ENCODE data around the gene SUSD1.
"Not testable (repeated sequence)": the region's sequence is repeated elsewhere in the genome, so short reads cannot be mapped to it uniquely, and the experiment has no call there.

SUSD1 gene

DNA sequence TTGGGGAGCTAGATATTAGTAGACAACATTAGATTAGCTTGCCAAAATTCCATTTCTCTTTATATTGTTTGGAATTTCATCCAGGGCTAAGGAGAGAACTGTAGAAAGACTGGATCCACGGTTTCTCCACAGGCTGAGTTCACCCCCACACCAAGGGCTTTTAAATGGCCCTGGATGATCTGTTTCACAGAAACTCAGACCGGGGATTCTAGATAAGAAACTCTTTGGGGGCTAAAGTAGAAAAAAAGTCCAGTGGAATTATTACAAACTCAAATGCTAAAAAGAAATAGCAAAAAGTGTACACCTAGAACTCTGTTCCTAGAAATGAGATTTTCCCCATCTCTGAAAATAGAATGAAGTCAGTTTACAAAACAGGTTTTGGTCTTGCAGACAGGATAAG is 80.9 kb downstream of the SUSD1 start:
- no peak for DNase-seq

DNA sequence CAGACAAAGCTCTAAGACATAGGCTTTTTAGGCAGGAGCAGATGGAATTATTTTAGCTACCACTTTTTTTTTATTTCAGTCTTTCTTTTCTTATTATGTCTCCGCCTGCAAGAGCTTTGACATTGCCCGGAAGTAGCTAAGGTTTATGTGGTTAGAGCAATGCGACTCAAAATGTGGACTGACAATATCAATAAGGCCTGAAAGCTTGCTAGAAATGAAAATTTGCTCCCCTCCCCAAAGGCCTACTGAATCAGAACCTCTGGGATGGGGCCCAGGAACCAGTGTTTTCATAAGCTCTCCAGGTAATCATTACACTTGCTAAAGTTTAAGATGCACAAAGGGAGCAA is 81.3 kb downstream of the SUSD1 start:
- DNase-seq: no peak

DNA sequence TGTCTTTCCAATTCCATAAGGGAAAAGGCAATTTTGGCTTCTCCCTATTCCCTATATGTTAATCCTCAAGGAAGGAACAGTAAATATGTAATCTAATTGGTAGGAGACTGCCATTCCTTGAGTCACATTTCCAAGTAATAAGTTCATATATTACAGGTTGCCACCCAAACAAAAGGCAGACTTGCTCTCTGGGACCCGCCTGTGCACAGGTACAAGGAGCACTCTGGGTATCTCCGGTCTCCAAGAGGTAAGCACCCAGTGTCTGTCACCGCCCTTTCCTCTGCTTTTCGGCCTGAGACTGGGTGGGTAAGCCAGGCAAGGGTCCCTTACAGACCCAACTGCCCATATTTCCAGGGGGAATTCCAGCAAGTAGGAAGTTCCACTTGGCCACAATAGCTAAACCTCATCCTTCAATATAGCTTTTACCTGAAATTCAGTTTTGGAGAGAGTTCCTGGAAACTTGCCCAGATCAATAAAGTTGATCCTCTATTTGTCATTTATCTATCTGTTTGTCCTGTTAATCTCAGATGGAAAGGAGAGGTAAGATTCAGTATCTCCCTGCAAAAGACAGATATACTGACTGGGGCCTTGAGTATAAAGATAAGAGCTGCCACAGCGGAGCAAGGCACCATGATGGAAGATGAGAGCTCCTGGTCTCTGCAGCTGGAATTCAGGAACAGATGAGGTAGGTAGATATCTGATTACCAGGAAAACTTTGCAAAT is 81.8 kb downstream of the SUSD1 start:
- no peak for DNase-seq

DNA sequence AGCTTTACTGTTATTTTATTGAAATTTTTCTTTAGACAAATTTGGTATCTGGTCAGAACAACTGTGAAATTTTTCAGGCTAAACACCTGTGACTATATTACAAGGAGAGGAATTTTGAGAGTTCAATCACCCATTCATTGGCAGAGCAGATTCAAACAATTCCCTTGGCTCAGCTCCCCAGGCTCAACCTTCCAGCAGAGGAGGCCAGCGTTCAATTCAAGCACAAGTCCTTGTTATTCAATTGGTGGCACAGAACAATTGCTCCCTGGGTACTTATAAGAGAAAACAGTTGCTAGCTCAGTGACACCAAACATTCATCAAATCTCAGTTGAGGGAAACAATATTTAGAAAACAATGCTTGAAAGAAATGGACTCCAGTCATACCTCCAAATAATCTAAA is 83.3 kb downstream of the SUSD1 start:
- no peak for DNase-seq

DNA sequence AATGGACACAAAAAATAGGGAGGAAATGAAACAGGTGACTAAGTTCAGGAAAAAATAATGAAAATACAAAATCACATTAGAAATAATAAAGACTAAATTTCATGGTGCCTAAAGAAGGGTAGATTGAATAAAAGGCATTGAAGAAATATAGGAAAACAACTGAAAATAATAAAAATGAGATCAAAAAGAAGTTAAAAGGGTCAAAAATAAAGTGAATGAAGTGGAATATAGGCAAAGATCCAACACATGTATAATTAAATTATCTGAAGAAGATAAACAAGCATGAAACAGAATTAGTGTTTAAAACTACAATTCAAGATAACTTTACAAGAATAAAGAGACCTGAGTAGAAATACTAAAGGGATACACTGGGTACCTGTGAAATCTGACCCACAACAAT is 87.6 kb downstream of the SUSD1 start:
- DNase-seq: no peak

DNA sequence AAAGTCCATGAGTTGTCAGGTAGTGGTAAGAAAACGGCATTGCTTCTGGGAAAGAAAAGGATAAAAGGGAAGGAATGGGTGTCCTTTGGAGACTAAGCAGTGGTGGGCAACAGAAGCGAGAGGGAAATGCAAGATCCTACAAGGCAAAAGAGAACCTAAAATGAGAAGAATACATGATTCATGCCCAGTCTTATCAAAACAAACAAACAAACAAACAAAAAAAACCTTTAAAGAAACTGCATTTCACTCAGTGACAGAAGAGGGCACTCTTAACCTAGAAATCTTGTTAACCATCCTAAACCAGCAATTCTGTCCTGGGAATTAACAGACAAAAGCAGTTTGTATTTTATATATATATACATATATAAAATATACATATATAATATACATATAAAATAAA is 88.5 kb downstream of the SUSD1 start:
- peak; percentile 16 for DNase-seq

DNA sequence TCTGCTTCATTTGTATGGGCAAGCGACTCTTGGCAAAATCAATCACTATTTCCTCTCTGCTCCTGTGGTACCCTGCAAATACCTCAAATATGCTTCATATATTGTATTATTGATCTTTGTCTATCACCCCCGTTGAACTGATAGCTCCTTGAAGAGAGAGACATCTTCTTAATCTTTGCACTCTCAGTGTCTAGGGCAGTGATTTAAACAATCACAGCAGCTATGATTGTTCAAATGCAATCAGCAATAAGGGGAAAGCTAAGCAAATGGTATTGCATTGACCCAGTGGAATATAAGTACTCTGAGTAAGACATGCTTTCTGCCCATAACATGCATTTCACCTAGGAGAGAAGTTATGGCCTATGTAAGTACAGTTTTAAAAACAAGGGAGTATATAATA is 90.2 kb downstream of the SUSD1 start:
- no peak for DNase-seq

DNA sequence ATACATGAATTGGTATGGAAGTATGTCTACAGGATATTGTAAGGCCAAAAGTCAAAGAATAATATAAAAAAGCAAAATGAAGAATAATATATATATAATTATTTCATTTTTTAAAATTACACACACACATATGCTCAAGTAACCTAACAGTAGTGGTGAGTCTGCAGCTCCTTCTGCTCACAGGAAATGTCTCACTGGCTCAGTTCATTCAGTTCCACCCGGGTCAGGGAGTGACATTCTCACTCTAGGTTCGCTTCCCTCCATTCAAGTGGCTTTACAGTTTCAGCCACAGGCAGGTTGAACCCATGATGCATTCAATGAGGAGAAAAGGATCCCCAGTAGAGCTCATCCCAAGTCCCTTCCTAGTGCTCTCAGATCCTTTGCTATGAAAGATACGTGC is 90.8 kb downstream of the SUSD1 start:
- no peak for DNase-seq

DNA sequence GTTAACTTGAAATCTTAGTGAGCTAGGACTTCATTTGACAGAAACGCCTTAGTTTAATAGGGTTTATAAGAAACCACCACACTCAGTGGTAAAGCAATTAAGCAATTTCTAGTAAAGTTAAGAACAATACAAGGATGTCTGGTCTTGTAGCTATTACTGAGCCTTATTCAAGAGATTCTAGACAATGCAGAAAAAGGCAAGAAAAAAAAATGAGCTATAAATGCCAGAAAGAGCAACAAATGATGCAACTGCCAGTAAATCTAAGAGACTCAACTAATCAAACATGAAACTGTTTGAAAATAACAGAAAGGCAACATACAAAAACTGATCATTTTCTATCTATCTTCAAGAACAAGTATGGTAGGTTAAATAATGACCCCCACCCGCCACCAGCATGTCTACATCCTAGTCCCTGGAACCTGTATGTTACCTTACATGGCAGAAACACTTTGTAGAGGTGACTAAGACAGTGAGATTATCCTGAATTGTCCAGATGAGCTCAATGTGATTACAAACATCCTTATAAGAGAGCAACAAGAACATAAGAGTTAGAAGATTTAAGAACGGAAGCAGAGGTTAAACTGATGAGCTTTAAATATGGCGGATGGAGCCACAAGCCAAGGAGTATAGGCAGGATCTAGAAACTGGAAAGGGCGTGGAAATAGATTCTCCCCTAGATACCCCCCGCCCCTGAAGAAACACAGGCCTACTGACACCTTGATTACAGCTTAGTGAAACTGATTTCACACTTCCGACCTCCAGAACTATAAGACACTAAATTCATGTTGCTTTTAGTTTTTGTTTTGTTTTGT is 93.0 kb downstream of the SUSD1 start:
- DNase-seq: no peak

DNA sequence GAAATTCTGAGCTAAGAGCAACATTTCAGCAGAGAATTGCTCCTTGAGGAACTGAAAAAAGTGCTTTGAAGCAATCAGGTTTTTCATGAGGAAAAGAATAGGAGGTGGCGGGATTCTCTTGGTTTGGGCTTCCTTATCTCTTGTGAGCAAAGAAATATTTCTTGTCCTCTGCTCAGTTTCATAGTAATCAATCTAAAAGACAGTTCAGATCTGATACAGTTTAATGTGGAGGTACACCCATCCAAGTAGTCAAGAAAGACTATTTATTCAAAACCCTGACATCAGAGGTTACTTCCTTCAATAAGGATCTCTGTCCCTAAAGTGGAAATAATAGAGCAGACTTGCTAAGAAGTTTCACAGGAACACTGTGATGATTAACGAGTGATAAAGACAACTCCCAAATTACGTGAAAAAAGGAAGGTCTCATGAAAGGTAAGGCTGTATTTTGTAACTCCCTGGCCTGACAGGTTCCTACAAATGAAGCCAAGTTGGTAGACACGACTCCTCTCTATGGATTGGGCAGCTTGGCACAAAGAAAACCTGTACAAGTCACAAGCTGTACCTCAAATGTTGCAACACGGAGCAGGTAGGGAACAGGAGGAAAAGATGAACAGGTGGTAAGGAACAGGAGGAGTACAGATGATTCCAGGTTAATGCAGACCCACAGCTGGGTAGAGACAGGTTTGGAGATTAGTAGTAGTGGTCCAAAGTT is 94.1 kb downstream of the SUSD1 start:
- DNase-seq: no peak

DNA sequence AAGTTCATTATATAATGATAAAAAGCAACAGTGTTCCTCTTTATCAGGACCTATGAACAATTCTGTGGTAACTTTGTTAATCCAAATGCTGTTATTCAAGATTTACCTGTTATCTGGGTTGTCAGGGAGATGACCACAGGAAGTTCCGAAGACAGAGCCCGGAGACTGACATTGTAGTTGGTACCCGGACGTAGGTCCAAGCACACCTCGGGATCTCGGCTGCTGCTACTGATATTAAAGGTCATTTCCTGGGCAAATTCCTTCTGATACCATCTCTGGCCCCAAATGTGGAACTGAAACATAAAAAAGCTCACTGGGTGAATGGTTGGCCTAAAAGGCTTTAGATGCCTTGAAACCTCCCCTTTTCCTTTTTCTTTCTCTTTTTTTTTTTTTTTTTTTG is 96.7 kb downstream of the SUSD1 start:
- no peak for DNase-seq

DNA sequence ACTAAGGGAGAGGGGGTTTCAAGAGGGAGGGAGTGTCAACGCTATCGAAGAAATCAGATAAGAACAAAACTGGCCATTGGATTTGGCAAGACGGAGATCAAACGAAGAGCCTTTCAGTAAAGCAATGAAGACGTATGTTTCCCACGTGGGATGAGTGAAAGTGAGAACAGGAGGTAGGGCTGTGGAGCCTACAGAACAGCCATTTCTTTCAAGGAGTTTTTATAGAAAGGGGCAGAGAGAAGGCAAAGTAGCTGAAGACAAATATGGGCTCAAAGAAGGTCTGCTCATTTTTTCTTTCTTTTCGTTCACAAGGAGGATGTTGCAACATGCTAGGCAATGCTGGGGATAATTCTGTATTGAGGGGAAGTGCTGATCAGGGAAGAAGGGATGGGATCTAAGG is 98.3 kb downstream of the SUSD1 start:
- DNase-seq: no peak

DNA sequence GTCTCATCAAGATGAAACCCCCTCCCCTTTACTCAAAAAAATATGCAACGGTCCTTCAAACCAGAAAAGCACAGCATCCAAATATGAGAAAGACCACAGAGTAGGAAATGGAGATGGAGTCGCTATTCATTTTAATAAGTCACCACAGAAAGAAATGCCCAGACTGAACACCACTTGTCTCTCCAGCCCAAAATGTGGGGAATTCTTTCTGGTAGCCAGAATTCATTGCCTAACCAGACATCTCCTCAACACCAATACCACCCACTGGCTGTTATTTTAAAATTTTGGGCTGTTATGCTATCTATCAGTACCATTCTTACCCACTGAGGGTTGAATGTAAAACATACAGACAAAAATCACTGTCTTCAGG is 100.1 kb downstream of the SUSD1 start:
- DNase-seq: no peak

DNA sequence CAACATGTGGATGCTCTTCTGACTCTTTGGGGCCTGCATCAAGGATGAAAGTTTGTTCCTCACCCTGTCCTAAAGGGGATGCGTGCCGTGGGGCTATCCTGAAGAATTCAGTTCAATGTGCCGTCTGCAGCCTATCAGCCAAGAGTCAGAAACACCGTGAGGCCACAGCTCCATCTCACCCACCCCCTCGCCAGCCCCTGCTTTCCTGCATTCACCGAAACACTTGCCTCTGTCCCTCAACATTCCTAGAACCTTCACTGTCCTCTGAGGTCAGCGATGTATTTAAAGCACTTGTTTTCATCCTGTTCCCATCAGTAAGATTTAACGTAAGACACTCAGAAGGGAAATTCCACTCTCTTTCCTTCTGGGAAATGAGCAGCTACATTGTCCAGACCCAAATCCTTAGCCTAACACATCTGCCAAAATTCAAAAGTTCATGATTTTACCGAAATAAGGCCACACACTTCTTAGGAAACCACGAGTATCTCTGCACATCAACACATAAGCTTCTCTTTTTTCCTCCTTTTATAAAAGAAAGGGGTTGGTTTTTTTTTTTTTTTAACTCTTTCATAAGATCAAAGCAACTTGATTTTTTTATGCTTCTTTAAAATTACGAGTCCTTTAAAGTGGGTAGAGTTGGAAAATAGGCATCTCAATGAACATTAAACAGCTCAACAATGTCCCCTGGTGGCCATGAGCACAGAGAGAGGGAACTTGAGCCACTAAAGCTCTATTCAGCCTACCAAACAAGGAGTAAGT is 100.7 kb downstream of the SUSD1 start:
- DNase-seq: peak; percentile 90

DNA sequence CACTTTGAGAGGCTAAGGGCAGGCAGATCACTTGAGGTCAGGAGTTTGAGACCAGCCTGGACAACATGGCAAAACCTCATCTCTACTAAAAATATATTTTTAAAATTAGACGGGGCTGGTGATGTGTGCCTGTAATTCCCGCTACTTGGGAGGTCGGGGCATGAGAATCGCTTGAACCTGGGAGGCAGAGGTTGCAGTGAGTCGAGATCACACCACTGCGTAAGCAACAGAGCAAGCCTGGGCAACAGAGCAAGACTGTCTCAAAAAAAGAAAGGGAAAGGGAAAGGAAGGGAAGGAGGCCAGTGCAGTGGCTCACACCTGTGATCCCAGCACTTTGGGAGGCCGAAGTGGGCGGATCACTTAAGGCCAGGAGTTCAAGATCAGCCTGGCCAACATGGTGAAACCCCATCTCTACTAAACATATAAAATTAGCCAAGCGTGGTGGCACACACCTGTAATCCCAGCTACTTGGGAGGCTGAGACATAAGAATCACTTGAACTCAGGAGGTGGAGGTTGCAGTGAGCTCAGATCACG is 101.4 kb downstream of the SUSD1 start:
- DNase-seq: not testable (repeated sequence)

DNA sequence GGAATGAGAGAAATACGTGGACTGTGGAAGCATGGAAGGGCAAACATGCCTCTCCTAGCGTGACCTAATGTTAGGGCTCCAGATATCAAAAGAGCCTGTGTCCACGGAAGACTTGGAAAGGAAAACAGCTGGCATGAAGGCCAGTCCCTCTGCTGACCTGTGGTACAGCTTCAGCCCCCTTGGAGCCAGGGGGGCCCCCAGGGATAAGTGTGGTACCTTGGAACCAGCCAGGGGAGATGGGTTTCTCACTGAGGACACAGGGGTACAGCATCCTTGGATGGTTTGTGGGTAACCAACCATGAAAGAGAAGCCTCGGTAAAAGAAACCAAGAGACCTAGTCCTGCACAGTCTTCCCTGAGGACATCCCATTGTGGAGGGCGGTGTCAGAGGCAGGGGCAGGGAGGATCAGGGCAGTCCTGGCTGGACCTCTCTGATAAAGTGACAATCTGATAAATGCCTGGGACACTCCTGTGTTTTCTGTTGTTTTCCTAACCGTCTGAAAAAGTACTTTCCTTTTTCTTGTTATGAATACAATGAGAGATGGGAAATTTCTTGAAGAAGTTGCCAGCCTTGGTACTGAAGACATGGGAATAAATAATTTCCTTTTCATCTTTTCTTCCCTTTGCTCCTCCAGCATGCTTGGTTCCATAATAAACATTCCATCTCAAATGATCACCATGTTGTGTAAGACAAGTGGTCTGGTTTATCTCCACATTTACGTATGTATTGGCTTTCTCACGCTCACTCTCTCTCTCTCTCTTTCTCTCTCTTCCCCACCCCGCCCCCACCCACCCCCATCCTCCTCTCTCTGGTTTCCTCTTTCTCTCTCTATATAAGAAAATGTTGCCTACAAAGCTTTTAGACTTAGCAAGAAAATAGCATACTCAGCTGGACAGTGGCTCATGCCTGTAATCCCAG is 102.1 kb downstream of the SUSD1 start:
- DNase-seq: peak; percentile 14

DNA sequence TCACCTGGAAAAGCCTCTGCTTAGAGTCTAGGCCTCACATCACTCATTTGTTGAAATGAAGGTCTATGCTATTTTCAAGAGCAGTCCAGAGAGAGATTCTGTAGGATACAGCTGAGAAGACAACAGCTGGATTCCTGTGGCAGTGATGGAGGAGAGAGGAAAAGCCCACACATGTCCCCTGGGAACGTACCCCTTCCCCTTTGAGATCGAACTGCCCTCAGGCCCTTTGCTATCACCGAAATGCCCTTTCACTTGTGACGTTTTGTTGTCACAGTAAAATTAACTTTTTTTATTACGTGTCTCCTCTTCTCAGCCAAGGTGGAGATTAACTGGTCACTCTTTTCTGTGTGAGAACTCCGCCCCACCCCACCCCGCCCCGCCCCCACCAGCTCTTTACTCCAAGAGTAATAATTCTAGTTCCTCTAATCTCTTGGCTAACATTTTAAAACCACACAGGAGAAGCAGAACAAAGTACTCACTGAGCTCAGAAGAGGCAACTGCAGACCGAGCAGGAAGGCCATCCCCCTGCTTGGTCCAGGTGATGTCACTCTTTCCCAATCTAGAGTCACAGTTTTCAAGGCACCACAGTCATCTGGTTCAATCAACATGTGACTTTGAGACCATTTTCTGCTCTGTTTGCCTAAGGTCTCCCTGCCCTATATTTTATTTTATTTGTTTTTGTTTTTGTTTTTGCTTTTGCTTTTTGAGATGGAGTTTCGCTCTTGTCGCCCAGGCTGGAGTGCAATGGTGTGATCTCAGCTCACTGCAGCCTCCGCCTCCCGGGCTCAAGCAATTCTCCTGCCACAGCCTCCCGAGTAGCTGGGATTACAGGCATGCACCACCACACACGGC is 105.6 kb downstream of the SUSD1 start:
- DNase-seq: no peak

DNA sequence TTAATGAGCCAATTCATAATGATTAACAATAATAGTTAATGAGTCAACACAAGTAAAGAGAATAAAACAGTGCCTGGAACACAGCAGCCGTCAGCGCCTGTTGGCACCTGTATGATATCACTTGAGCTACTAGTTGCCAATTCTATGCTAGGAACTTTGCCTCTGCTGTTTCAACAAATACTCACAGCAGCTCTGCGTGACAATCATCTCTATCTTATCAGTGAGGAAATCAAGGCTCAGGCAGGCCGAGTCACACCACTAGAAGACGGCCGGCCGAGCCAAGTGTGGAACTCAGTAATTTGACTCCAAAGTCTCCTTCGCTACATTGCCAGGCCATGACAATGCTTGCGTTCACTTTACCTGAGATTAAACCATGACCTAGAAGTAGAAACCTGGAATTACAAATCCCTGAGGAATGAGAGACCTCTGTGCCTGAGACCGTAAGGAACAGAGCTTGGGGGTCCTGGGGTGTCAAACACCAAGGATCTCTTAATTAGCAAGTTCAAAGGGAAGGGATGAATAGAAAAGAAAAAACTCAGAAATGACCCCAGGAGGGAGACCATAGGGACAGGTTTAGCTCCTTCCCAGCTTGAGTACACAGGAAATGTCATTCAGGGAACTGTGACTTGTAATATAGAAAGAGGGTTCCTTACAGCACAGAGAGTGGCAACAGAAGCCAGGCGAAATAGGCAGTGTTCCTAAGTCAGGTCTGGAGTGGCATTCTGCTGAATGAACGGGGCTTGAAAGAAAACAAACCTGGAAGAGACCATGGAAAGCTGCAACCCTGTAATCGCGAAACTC is 109.1 kb downstream of the SUSD1 start:
- peak; percentile 86 for DNase-seq

DNA sequence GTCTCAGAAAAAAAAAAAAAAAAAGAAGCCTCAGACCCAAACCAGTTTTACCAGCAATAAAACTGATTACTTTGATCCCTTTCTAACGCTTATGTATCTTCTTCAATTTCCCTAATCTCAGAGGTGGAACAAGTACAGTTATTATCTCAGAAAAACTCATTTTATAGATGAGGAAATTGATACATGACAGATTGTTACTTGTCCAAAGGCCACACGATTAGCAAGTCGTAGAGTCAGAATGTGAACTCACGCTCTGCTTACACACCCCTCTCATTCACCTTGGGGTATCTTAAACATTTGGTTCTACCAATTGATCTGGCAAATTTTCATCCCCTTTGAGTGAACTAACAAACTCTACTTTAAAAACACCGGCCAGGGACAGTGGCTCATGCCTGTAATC is 110.2 kb downstream of the SUSD1 start:
- DNase-seq: no peak

DNA sequence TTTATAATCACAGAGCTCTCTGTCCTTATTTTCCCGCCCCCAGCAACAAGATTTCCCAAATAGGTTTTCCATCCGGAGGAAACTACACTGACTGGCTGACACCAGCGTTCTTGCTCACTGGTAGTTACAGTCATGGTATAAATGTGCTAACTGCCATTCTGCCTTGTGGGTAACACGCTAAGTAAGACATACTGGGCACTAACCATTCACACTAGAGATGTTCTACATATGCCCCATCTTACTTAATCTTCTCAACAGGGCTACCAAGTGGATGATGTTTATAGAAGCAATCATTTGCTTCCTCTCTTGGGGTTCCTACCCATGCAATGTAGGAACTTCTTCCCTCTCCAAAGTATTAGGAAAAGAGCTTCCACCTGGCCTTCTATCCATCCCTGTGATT is 111.5 kb downstream of the SUSD1 start:
- no peak for DNase-seq

Measured in NCI-H510A treated with DMSO at 0.1 percent for 48 hours (cell line).